SJCRH30 (cell line): ENCODE measurements around the gene KLHL14. TPM values are rescaled to one million over a fixed set of nuclear protein-coding genes. Genes with fewer than 3 reads are reported as not detected.

Source experiments
- DNase-seq, 2 experiments: peaks; one replicate each; pipeline ENCODE4 v3.0.0-alpha.2; 2015 to 2020
- H3K27ac ChIP-seq: fragments of 250-450 bp; sonication (Bioruptor Pico); 2 replicates; pipeline ENCODE4 v1.5.1; 2020; ENCODE audit warnings: mild to moderate bottlenecking, moderate library complexity
- H3K27me3 ChIP-seq: fragments of 250-450 bp; sonication (Bioruptor Pico); 2 replicates; pipeline ENCODE4 v1.5.1; 2020; ENCODE audit warnings: mild to moderate bottlenecking, moderate library complexity
- H3K36me3 ChIP-seq: fragments of 250-450 bp; sonication (Bioruptor Pico); 2 replicates; pipeline ENCODE4 v1.5.1; 2020; ENCODE audit warnings: mild to moderate bottlenecking, moderate library complexity
- H3K4me1 ChIP-seq: fragments of 250-450 bp; sonication (Bioruptor Pico); 2 replicates; pipeline ENCODE4 v1.5.1; 2020; ENCODE audit warnings: mild to moderate bottlenecking, moderate library complexity
- H3K4me3 ChIP-seq: fragments of 250-450 bp; sonication (Bioruptor Pico); 2 replicates; pipeline ENCODE4 v1.5.1; 2020; ENCODE audit warnings: mild to moderate bottlenecking, moderate library complexity
- H3K9me3 ChIP-seq: fragments of 250-450 bp; sonication (Bioruptor Pico); replicated peaks from 2 replicates; pipeline ENCODE4 v1.5.1; 2020; ENCODE audit warnings: mild to moderate bottlenecking, moderate library complexity
- total RNA-seq: library from RNA; depleted of rRNA; stranded (reverse); fragments of >200 nt; shearing (Covaris generic); gene quantifications from 2 replicates; pipeline ENCODE4 v1.2.3, GENCODE V29; 2014

Gene KLHL14
- total RNA-seq, 1 experiment from 2014 or later: not detected

GRCh38 chr18:32759611-32760167, 13.1 kb downstream of the KLHL14 start:
- Histone ChIP-seq H3K27ac (no peak overlapping the region), H3K36me3 (no peaks in the 10 kb centered on the region), H3K4me3 (no peak overlapping the region), H3K27me3 (no peaks in the 10 kb centered on the region), H3K4me1 (no peaks in the 10 kb centered on the region), H3K9me3 (no peaks in the 10 kb centered on the region)
- no peak for DNase-seq

- Histone ChIP-seq H3K27me3 (no peaks in the 10 kb centered on the region), H3K27ac (no peak overlapping the region), H3K9me3 (no peaks in the 10 kb centered on the region), H3K4me1 (no peaks in the 10 kb centered on the region), H3K36me3 (no peaks in the 10 kb centered on the region), H3K4me3 (no peak overlapping the region)
- no peak for DNase-seq
Measured at GRCh38 chr18:32754508-32755263, 18.1 kb downstream of the KLHL14 start.

GRCh38 chr18:32753656-32754260, 19.1 kb downstream of the KLHL14 start:
- no peak for DNase-seq
- Histone ChIP-seq H3K36me3 (no peaks in the 10 kb centered on the region), H3K4me1 (no peaks in the 10 kb centered on the region), H3K27ac (no peak overlapping the region), H3K9me3 (no peaks in the 10 kb centered on the region), H3K27me3 (no peaks in the 10 kb centered on the region), H3K4me3 (no peak overlapping the region)

GRCh38 chr18:32750328-32750727, 22.5 kb downstream of the KLHL14 start:
- Histone ChIP-seq H3K9me3 (no peaks in the 10 kb centered on the region), H3K4me1 (no peaks in the 10 kb centered on the region), H3K27me3 (no peaks in the 10 kb centered on the region), H3K36me3 (no peaks in the 10 kb centered on the region), H3K4me3 (no peak overlapping the region), H3K27ac (no peak overlapping the region)
- DNase-seq: no peak

GRCh38 chr18:32749809-32750208, 23.0 kb downstream of the KLHL14 start:
- no peak overlapping the region for H3K27ac ChIP-seq
- no peaks in the 10 kb centered on the region for H3K4me1 ChIP-seq
- no peaks in the 10 kb centered on the region for H3K9me3 ChIP-seq
- DNase-seq: no peak
- no peaks in the 10 kb centered on the region for H3K27me3 ChIP-seq
- H3K4me3 ChIP-seq: no peak overlapping the region
- H3K36me3 ChIP-seq: no peaks in the 10 kb centered on the region

- no peak overlapping the region for H3K4me3 ChIP-seq
- no peaks in the 10 kb centered on the region for H3K27me3 ChIP-seq
- H3K4me1 ChIP-seq: no peaks in the 10 kb centered on the region
- H3K36me3 ChIP-seq: no peaks in the 10 kb centered on the region
- no peak for DNase-seq
- no peaks in the 10 kb centered on the region for H3K9me3 ChIP-seq
- H3K27ac ChIP-seq: no peak overlapping the region
Measured at GRCh38 chr18:32742579-32742978, 30.2 kb downstream of the KLHL14 start.

- DNase-seq: no peak
- Histone ChIP-seq H3K36me3 (no peaks in the 10 kb centered on the region), H3K27me3 (no peaks in the 10 kb centered on the region), H3K9me3 (no peaks in the 10 kb centered on the region), H3K4me3 (no peak overlapping the region), H3K27ac (no peak overlapping the region), H3K4me1 (no peaks in the 10 kb centered on the region)
Measured at GRCh38 chr18:32735781-32736180, 37.0 kb downstream of the KLHL14 start.

- peaks cover 4% of the 10 kb centered on the region; the same call in 1 of the 2 replicates for H3K4me1 ChIP-seq
- H3K27ac ChIP-seq: no peak overlapping the region
- no peaks in the 10 kb centered on the region for H3K36me3 ChIP-seq
Measured at GRCh38 chr18:32734442-32734841, 38.4 kb downstream of the KLHL14 start.

GRCh38 chr18:32732165-32732564, 40.7 kb downstream of the KLHL14 start:
- Histone ChIP-seq H3K36me3 (no peaks in the 10 kb centered on the region), H3K4me1 (peaks cover 4% of the 10 kb centered on the region; the same call in 1 of the 2 replicates), H3K9me3 (no peaks in the 10 kb centered on the region), H3K27me3 (no peaks in the 10 kb centered on the region), H3K27ac (no peak overlapping the region), H3K4me3 (no peak overlapping the region)
- DNase-seq: no peak

More at GRCh38 chr18:32734442-32734841, 38.4 kb downstream of the KLHL14 start:
- no peak for DNase-seq
- Histone ChIP-seq H3K27me3 (no peaks in the 10 kb centered on the region), H3K9me3 (no peaks in the 10 kb centered on the region), H3K4me3 (no peak overlapping the region)

GRCh38 chr18:32730620-32731091, 42.2 kb downstream of the KLHL14 start:
- Histone ChIP-seq H3K4me3 (peak overlapping the region; percentile 47), H3K36me3 (no peaks in the 10 kb centered on the region), H3K27ac (peak overlapping the region; percentile 3; the same call in 1 of the 2 replicates), H3K4me1 (peaks cover 4% of the 10 kb centered on the region; the same call in 1 of the 2 replicates), H3K27me3 (no peaks in the 10 kb centered on the region), H3K9me3 (no peaks in the 10 kb centered on the region)
- peak in 1 of 2 experiments; percentile 13 for DNase-seq

GRCh38 chr18:32730068-32730467, 42.8 kb downstream of the KLHL14 start:
- H3K9me3 ChIP-seq: no peaks in the 10 kb centered on the region
- peaks cover 4% of the 10 kb centered on the region; the same call in 1 of the 2 replicates for H3K4me1 ChIP-seq
- H3K27ac ChIP-seq: peak overlapping the region; percentile 3; the same call in 1 of the 2 replicates
- DNase-seq: no peak
- peak overlapping the region; percentile 47 for H3K4me3 ChIP-seq
- H3K27me3 ChIP-seq: no peaks in the 10 kb centered on the region
- no peaks in the 10 kb centered on the region for H3K36me3 ChIP-seq

- DNase-seq: no peak
- H3K27me3 ChIP-seq: no peaks in the 10 kb centered on the region
- H3K4me3 ChIP-seq: no peak overlapping the region
- H3K4me1 ChIP-seq: no peaks in the 10 kb centered on the region
- no peaks in the 10 kb centered on the region for H3K9me3 ChIP-seq
- H3K36me3 ChIP-seq: no peaks in the 10 kb centered on the region
- H3K27ac ChIP-seq: no peak overlapping the region
Measured at GRCh38 chr18:32724071-32724749, 48.6 kb downstream of the KLHL14 start.

- no peak overlapping the region for H3K4me3 ChIP-seq
- no peak for DNase-seq
- no peaks in the 10 kb centered on the region for H3K36me3 ChIP-seq
- H3K27me3 ChIP-seq: no peaks in the 10 kb centered on the region
- no peak overlapping the region for H3K27ac ChIP-seq
- H3K9me3 ChIP-seq: no peaks in the 10 kb centered on the region
- no peaks in the 10 kb centered on the region for H3K4me1 ChIP-seq
Measured at GRCh38 chr18:32722279-32722678, 50.5 kb downstream of the KLHL14 start.

- Histone ChIP-seq H3K4me1 (no peaks in the 10 kb centered on the region), H3K36me3 (no peaks in the 10 kb centered on the region), H3K27me3 (no peaks in the 10 kb centered on the region), H3K4me3 (no peak overlapping the region), H3K27ac (no peak overlapping the region), H3K9me3 (no peaks in the 10 kb centered on the region)
- DNase-seq: no peak
Measured at GRCh38 chr18:32717126-32717525, 55.7 kb downstream of the KLHL14 start.
